Measurements from ENCODE around the gene RTRAF.

RTRAF gene

DNA sequence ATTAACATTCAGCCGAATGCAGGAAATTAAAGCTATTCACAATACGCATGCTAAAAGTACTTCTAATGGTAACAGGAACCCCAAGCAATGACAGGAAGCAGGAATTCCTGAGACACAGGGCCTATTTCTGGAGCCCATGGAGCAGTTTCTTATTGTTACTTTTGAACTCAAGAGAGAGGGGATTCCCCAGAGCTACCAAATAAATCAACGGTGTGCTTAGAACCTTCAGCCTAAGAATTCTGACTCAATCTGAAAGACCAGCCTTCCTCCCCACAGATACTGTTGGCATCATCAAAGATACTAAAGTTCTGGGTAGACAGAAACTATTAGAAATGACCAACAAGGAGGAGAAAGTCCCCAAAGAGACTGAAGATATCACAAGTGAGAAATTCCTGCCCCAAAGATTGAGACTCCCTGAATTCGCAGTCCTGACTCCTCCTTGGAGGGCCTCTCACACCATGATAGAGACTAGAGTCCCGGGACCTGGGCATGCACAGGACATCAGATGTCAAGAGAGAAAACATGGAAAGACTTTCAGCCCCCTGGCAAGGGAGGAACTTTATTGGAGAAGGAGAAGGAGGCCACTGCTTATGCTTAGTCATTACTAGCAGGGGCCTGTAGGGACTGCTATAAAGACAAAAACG, 32.7 kb downstream of the RTRAF start:
- DNase-seq: no peak

DNA sequence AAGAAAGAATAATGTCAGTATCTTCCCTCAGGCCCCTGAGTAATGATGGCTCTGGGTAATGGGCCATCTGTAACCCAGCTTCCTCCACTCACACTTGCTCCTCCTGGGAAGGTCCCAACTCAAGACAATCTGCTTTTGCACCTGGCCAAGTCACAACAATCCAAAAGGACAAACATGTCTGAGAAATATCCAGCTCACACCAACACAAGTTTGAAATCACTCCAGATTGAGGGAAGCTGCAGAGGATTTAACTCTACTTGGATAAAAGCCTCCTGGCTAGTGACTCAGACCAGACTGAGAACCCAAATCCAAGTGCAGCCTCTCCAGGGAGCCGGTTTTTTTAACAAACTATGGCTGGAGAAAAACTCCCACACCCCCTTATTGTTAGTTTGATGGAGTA, 34.2 kb downstream of the RTRAF start:
- DNase-seq: no peak

DNA sequence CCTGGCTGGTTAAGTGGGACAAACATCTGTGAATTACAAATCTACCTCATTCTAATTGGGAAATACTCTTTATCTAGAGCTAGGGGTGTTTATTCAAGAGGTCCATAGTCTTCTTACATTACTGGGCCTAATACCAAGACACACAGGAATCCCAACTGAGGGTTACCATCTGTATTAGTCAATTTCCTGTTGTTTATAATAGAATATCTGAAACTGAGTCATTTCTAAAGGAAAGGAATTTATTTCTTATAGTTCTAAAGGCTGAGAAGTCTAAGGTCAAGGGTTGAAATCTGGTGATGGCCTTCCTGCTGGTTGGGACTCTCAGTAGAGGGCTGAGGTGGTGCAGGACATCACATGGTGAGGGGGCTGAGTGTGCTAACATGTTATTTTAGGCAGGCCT, 36.0 kb downstream of the RTRAF start:
- DNase-seq: no peak

DNA sequence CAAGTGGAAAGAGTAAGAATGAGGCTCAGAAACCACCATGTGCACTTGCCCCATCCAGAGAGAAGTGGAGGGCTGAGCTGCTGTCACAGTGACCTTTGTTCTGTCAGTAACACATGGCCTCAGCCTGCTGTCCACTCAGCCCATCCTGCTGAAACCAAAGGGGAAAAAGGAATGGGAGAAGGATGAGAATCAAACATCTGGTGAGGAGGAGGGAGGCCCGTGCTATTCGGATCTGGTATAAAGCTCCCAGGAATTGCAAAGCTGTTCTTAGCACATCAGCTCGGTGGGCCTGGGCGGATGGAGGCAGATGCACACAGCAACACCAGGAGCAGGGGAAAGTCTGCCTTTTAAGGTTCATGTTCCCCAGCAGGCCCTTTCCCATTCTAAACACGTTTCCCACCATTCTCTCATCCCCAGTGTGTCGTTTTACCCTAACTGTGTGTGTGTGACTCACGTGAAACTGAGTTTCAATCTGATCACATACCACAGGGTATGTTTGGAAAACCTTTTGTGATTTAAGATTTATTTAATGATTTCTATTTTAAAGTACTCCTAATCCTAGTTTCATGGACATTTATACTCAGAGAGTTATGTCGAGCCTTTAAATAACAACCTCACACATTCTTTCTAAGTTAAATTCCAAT, 36.8 kb downstream of the RTRAF start:
- no peak for DNase-seq

DNA sequence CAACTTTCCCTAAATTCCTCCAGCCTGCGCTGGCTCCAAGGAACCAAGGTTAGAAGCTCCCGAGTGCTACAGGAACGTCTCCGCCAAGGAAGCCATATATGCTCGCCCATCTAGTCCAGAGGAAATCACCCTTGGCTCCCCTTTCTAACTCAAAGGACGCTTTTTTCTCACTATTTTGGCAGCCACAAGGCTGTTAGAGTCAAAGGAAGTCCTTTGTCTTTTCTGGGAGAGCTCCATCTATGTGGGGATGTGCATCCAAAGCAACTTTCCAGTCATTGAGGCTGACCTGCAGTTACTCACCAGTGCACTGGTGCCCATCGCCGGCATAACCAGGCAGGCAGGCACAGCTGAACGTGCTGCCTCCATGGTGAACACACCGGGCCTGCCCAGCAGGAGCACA, 37.6 kb downstream of the RTRAF start:
- no peak for DNase-seq

DNA sequence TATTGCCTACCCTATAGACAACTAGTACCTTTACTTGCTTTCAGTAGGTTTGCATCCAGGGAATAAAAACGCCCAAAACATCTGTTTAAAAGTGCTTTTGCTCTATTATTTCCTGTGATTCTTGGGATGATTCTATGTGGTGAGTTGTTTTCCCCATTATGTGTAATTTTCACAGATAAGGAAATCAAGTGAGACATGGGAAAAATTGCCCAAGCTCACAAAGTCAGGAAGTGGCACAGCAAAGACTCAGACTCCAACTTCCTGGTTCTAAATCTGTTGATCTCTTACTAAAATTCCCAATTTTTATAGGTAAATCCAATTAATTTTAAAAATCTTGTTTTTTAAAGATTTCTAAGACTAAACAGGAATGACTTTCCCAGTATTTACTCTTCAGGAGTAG, 40.5 kb downstream of the RTRAF start:
- no peak for DNase-seq

DNA sequence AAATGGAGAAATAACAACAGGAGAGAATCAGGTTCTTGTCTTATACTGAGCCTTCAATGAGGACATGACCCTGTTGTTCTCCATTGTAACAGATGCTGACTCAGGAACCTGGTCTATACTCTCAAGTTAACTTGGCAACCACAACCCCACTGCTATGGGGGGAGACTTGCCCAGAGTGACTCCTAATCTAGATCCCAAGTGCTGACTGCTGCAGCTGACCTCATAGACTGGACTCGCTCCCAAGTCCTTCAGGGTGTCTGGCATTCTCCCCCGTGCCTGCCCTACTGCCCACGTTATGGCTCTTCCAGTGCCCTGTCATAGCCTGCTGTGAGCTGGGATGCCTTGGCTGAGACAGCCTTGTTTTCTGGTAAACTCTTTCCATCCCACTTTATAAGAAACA, 42.4 kb downstream of the RTRAF start:
- DNase-seq: no peak

DNA sequence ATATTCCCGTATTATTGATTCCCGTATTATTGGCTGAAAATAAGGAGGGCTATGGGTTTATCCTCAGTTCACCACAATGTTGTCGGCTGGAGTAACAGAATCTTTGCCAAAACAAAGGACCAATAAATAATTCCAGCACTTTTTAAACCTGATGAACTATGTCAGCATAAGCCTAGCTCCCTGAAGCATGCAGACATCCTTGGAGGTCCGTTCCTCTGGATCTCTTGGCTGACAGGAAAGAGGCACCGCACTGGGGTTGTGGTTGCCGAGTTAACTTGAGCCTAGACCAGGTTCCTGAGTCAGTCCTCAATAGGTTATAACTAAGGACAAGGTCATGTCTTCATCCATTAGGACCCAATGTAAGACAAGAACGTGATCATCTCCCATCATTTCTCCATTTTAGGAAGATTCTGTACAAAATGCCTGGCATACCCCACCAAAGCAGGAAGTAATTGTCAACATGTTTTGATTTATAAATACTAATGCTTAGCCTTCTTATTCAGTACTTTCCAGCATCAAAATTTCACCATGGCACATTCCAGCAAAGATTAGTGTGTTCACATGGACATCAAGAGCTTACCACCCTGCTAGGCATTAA, 43.0 kb downstream of the RTRAF start:
- DNase-seq: no peak

DNA sequence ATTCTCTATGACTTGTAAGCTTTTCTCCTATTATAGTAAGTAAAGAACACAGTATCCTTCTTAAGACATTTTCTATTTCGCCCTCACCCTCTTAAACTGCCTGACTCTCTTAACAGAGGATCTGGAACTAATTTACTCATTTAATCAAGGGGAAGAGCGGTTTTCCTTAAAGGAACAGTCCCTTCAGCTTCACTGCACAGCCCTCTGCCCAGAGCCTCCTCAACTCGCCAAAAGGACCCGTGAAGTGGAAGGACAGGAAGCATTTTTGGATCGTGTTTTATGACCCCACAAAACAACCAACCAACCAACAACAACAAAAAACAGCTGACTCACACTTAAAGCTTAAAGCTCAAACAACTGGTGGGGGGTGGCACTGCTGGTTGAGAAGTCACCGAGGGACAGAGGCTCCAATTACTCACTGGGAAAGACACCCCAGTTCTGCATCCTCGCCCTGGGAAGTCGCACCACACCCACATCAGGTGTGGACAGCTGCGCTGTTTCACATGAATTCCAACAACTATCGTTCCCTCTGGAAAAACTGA, 43.8 kb downstream of the RTRAF start:
- no peak for DNase-seq

DNA sequence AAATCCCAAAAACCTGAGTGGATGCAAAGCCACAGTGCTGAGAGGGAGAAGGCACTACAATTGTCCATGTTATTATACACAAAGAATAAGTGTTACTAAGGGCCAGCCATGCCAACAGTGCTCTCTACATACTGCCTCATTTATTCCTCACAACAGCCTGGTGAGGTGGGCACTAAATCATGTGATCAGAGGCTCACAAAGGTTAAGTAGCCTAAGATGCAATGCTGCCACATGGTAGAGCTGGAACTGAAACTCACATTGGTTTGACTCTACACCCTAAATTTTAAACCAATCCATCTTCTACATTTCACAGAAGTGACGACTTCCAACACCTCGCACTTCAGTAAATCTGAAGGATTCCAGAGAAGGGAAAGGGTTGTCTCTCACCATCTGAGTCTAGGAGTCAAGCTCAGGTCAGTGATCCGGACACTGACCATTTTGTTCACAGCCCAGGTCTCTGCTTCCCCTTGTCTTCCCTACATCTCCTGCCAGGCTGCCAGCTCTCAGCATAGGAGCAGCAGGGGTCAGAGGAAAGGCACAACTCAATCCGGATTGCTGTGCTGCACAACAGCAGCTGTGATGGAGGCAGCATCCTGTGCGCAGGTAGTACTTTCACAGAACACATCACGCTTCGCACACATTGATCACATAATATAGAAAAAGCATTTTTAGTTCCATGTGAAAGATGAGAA, 49.9 kb downstream of the RTRAF start:
- no peak for DNase-seq

DNA sequence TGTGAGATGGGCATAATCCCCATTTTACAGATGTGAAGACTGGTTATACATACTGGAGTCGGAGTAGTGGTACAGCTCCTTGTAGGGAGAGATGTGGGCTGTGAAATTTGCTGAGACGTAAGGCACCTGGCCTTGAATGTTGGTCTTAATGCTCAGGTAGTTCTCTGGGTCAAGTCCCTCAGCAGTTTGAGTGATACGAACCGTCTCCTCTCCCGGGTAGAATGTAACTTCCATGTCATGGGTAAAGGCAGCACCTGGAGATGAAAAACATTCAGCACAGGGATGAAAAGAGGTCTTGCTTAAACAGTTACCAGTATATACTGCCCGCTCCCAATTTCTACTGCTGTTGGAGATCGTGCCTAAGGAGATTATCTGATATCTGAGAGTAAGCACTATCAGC, 51.3 kb downstream of the RTRAF start:
- no peak for DNase-seq

DNA sequence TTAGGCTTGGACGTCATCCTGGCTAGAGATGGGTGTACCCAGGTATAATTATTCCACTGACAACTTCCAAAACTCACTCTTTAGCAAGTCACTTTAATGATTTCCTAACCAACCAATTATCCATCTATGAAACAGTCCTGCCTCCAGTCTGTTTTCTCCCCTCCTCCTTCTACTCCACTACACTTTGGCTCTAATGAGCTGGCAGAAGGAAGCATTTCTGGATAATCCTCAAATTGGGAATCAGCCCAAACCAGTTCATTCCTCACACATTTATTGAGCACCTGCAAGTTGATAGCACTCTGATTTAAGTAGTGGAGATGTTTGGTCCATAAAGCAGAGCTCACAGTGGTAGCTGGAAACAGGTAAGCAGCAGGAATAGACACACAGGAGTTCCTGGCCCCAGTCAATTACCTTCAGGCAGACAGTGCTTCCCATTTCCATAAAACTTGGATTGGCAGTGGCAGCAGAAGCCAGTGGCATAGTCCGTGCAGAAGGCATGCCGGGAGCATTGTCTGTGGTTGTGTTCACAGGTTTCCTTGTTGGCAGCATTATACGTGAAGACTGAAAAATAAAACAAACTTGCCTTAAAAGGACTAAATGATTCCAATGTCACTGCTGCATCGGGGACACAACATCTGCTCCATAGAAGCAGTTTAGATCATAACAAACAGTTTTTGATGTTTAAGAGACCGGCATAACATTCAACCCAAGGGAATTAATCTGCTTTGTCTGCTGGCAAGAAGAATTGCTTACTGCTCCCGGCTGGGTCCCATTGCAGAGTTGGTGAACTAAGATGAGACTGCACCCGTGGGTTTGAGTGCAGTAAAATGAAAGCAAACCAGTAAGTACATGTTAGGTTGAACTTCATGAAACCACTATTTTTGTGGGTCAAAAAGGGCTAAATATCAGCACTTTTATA, 53.3 kb downstream of the RTRAF start:
- peak; percentile 1 for DNase-seq

DNA sequence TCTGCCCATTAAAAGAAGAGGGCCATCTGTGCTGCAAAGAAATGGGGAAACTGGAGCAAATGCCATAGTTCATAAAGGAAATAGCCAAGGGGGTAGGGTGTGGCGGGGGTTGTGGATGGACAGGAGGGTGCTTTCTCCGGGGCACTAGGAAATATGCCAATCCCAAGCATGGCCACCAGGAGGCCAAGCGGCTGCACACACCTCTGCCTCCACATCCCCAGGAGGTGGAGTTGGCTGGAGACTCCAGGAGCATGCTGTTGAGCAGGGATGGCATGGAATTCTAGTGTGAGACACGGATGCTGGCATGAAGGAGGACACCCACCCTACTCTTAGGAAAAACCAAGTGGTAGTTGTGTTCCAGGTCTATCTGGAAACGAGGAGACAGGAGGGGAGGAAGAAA, 54.3 kb downstream of the RTRAF start:
- peak; percentile 11 for DNase-seq

DNA sequence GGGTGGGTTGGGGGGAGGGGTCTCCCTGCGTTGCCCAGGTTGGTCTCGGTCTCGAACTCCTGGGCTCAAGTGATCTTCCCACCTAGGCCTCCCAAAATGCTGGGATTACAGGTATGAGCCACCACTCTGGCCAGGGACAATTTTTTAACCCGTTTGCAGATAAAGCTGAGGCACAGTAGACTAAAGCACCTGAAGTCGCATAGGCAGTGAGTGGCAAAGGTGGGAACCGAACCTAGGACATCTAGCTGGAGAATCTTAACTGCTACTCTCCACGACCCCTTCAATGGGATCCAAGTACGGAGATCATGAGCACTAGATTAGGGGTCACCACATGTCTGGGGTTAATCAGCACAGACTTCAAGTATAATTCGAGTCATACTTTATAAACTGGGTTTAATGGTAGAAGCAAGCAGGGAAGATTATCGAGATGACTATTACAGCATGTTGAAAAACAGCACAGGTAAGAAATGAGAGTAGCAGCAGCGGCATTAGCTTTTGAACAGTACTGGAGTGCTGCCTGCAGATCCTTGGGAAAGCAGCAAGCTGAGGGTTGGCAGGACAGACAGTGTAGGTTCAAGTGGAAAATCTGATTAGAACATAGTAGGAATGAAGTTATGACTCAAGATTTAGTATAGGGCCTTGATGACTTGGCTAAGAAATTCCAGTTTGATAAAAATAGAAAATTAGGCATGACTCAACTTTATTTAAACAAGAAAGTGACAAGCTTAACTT, 55.6 kb downstream of the RTRAF start:
- no peak for DNase-seq

DNA sequence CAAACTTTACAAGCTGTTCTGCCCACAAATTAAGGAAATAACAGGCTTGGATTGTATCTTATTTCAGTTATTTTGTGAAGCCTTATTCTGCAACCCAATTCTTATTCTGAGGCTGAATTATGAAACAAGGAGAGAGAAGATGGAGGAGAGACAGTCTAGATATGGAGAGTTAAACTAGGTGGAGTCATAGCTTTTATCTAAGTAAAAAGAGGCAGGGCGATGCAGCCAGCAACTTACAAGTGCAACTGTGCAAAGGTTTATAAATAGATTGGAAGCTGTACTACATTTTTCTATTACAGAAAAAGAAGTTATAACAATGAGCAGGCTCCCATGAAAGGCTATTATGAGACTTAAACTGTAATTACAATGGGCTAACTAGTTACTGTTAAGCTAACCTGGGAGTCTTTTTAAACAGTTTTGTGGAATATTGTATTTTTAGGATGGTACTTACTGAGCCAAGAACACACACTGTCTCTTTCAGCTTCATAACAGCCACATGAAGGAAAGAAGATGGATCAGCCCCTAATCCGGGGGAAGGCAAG, 57.1 kb downstream of the RTRAF start:
- no peak for DNase-seq

DNA sequence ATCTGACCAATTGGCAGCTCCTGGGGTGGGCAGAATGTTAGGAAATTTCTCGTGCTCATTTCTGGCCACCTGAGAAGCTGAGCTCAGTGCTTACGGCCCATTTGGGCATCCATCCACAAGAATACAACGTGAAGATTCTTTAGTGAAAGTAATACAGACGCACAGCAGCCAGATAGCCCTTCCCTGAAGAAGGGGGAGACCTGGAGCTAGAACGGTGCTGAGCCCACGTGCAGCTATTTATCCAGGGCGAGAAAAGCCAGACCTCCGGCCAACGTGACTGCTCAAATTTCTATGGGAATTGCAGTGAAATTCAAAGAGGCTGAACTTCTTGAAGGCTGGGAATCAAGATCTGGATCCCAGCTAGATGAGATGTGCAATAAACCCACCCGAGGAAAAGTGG, 58.8 kb downstream of the RTRAF start:
- no peak for DNase-seq

DNA sequence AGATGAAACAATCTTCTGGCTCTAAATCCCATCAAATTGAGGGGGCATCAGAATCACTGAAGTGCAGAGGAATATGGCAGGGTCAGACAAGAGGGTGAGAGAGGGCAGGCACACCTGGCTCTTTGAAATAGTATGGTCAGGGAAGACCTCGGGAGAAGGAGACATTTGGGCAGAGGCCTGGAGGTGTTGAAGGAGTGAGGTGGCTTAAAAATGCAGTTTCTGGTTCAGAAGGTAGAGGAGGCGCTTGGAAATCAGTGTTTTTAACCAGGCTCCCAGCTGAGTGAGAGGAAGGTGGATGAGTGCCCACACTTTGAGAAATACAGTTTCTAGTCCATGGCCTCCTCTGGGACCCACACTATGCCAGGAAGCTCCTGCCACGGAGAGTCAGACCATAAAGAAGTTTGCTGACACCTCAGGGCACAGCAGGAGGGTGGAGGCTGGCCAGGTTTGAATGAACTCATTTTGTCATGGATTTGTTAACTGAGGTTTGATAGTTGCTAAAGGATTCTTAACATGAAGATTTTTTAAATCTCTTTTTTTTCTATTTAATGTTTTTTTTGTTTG, 59.4 kb downstream of the RTRAF start:
- no peak for DNase-seq

DNA sequence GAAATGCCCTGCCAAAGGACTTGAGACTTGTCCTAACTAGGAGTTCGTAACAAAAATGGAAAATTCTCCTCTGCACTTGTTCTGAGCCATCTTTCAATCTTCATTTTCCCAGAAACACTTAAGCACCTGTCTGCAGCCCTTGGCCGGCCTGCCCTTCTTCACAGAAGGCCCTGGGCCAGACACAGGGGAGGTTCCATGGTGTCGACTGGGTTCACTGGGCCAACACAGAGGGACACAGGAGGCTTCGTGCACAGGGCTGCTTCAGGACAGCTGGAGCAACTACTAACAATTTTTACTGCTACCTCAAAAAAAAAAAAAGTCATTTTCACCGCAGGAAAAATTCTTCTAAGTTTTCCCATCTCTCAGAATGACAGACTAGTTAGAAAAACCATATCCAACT, 59.9 kb downstream of the RTRAF start:
- DNase-seq: no peak

DNA sequence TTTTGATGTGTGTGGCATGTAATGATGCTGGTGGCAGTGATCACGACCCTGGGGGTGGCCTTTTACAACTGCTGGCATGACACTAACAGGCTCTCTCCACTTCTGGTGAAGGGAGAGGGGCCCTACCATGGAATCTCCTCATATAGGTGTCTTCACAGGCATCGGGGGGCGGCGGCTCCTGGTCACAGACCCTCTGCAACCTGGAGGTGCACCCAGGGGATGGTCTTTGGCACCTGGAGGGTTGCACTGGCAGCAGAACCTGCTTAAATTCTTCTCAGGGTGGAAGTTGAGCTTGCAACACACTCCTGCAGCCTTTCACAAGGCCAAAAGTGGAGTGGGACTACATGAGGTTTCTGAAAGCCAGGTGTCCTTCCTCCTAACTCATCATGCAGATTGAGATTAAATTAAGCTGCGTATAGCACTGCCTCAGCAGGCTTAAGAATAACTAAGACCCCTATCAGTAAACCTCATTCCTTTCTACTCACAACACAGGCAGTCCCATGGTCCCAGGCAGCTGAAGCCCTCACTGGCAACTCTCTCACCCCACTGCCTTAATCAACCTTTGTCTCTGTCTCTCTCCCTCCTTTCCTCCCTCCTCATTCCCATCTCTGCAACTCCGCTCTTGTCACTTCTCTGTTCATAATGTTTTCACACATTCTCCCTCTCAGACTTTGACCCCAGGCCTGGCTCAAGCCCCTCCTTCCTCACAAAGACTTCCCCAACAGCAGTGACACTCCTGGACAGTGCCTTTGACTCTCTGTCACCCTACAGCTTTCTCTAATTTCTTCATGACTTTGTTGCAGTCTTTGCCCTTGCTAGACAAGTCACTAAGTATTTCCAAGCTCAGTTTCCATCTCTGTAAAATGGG, 60.6 kb downstream of the RTRAF start:
- DNase-seq: no peak

DNA sequence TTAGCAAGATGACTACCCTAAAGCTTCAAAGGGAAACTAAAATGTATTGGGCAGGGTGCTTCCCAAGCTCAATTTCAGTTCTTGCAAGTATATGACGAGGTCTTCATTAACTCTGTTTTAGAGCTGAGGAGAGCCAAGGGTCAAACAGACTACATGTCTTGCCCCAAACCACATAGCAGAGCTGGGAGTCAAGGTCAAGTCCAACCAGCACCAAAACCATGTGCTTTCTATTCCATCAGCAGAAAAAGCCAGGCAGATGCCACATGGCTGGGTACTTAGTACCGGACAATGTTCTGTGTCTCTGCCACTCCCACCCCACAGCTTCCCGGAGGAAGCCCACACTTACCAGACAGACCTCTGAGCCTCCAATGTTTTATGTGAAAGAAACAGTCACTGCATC, 61.9 kb downstream of the RTRAF start:
- no peak for DNase-seq

Measured in NCI-H526 treated with DMSO at 0.1 percent for 48 hours (cell line).